ENCODE results near the gene FOXK1. TPM values are rescaled to one million over a fixed set of nuclear protein-coding genes. Genes with fewer than 3 reads are reported as not detected.

FOXK1 gene
- total and polyA plus RNA-seq, 12 donors: 4.8 to 63.1 (median 36.1) TPM

- peaks cover 0 to 1% of the 10 kb centered on the region in 2 donors for H3K36me3 ChIP-seq (replicated peaks in 1 of 2)
- intact Hi-C loops (cut with DNase I): loop anchor here (5.0 kb wide), 2 partner anchors 67 to 107 kb away; partner anchors contain the start of gene FOXK1 (in 1 of the 2)
- H3K9me3 ChIP-seq (replicated peaks in 1 of 3): no peaks in the 10 kb centered on the region
- 77 to 92% (median 85%) methylated on average over 7 to 14 of the region's 14 CpGs for WGBS, 4 donors
- DNase-seq: no peak
- no peak for TF ChIP-seq CTCF (IDR thresholded peaks at IDR 0.05)
- no peak for TF ChIP-seq POLR2A (IDR thresholded peaks at IDR 0.05)
- H3K27me3 ChIP-seq: no peaks in the 10 kb centered on the region
- no peak overlapping the region for H3K4me3 ChIP-seq
- peak overlapping the region in 3 of 5 donors; percentile 49 to 88 (median 63) for H3K27ac ChIP-seq
- H3K4me1 ChIP-seq (replicated peaks in 1 of 2): peaks cover 19 to 43% of the 10 kb centered on the region in 2 donors
Measured at GRCh38 chr7:4749363-4749762, 67.3 kb downstream of the FOXK1 start.

- Histone ChIP-seq H3K4me3 (no peak overlapping the region), H3K4me1 (replicated peaks in 1 of 2) (peaks cover 15 to 38% of the 10 kb centered on the region in 2 donors), H3K27ac (peak overlapping the region in 4 of 5 donors; percentile 22 to 88 (median 56)), H3K9me3 (replicated peaks in 1 of 3) (no peaks in the 10 kb centered on the region), H3K27me3 (no peaks in the 10 kb centered on the region), H3K36me3 (replicated peaks in 1 of 2) (peaks cover 0 to 6% of the 10 kb centered on the region in 2 donors)
- WGBS, 4 donors: 78 to 96% (median 79%) methylated on average over 5 to 15 of the region's 15 CpGs; no CpG with 5 or more reads in 1 of the 4 donors
- TF ChIP-seq CTCF (IDR thresholded peaks at IDR 0.05) (no peak), POLR2A (IDR thresholded peaks at IDR 0.05) (no peak)
- intact Hi-C loops (cut with DNase I): loop anchor here (5.0 kb wide), 2 partner anchors 67 to 107 kb away; partner anchors contain the start of gene FOXK1 (in 2 of the 2)
- DNase-seq: no peak
Measured at GRCh38 chr7:4749798-4750197, 67.7 kb downstream of the FOXK1 start.

GRCh38 chr7:4751398-4751947 lies 69.4 kb downstream of the FOXK1 start:
- no peak overlapping the region for H3K27ac ChIP-seq
- no peaks in the 10 kb centered on the region for H3K9me3 ChIP-seq (replicated peaks in 1 of 3)
- H3K36me3 ChIP-seq (replicated peaks in 1 of 2): peaks cover 0 to 22% of the 10 kb centered on the region in 2 donors
- TF ChIP-seq POLR2A (IDR thresholded peaks at IDR 0.05) (no peak), CTCF (IDR thresholded peaks at IDR 0.05) (no peak)
- DNase-seq: no peak
- intact Hi-C loops (cut with DNase I): loop anchor here in 1 of 2 donors (5.0 kb wide), 1 partner anchor 69 kb away; the partner anchor contains the start of gene FOXK1
- 91 to 94% (median 93%) methylated on average over 13 to 20 of the region's 20 CpGs for WGBS, 4 donors
- no peak overlapping the region for H3K4me3 ChIP-seq
- peaks cover 5 to 24% of the 10 kb centered on the region in 2 donors for H3K4me1 ChIP-seq (replicated peaks in 1 of 2)
- no peaks in the 10 kb centered on the region for H3K27me3 ChIP-seq

- Histone ChIP-seq H3K27me3 (no peaks in the 10 kb centered on the region), H3K4me3 (no peak overlapping the region), H3K9me3 (replicated peaks in 1 of 3) (no peaks in the 10 kb centered on the region), H3K27ac (peak overlapping the region in 2 of 5 donors; percentile 10 to 20), H3K36me3 (replicated peaks in 1 of 2) (peaks cover 0 to 46% of the 10 kb centered on the region in 2 donors), H3K4me1 (replicated peaks in 1 of 2) (peaks cover 0 to under 1% of the 10 kb centered on the region in 2 donors)
- peak; percentile 71 to 91 (median 84) for DNase-seq
- TF ChIP-seq CTCF (IDR thresholded peaks at IDR 0.05) (peak; percentile 88 to 94 (median 92)), POLR2A (IDR thresholded peaks at IDR 0.05) (no peak)
- intact Hi-C loops (cut with DNase I): loop anchor here in 1 of 2 donors (5.0 kb wide), 1 partner anchor 72 kb away; the partner anchor contains the start of gene FOXK1
- WGBS, 4 donors: 25 to 45% (median 37%) methylated on average over 15 to 31 of the region's 31 CpGs
Measured at GRCh38 chr7:4753598-4754432, 71.7 kb downstream of the FOXK1 start.

All from adrenal gland (tissue), 12 donors.